Stimulated activated CD4-positive, alpha-beta T cell treated with anti-CD3 and anti-CD28 coated beads, Interleukin-1b, Interleukin-23, amount 100 ng/mL, for 24 hours (primary cell): ENCODE measurements around the gene ARRDC2.

Experiments used
- DNase-seq, 4 experiments: peaks; one replicate each; pipeline ENCODE4 v3.0.0-alpha.2; 2020; ENCODE audit warnings: low read depth in 4 of 4, low spot score in 1 of 4

Gene ARRDC2

GRCh38 chr19:18057557-18057956 lies 49.6 kb downstream of the ARRDC2 start:
- DNase-seq: no peak

GRCh38 chr19:18058208-18059009 lies 50.4 kb downstream of the ARRDC2 start:
- DNase-seq: peak; percentile 50 to 69 (median 61)

GRCh38 chr19:18059297-18059696 lies 51.3 kb downstream of the ARRDC2 start:
- DNase-seq: no peak

GRCh38 chr19:18059902-18060301 lies 51.9 kb downstream of the ARRDC2 start:
- DNase-seq: no peak

GRCh38 chr19:18060472-18060871 lies 52.5 kb downstream of the ARRDC2 start:
- DNase-seq: no peak

- no peak for DNase-seq
Measured at GRCh38 chr19:18062028-18062427, 54.1 kb downstream of the ARRDC2 start.

- no peak for DNase-seq
Measured at GRCh38 chr19:18063463-18063862, 55.5 kb downstream of the ARRDC2 start.
